GM19238 (cell line): ENCODE data around the gene SIPA1L2.
"Not testable (repeated sequence)": the region's sequence is repeated elsewhere in the genome, so short reads cannot be mapped to it uniquely, and the experiment has no call there.

Source experiments
- DNase-seq: peaks from one replicate; pipeline ENCODE4 v3.0.0; 2011; ENCODE audit warnings: low spot score; ENCODE audit not compliant: insufficient read length

The SIPA1L2 gene

DNA sequence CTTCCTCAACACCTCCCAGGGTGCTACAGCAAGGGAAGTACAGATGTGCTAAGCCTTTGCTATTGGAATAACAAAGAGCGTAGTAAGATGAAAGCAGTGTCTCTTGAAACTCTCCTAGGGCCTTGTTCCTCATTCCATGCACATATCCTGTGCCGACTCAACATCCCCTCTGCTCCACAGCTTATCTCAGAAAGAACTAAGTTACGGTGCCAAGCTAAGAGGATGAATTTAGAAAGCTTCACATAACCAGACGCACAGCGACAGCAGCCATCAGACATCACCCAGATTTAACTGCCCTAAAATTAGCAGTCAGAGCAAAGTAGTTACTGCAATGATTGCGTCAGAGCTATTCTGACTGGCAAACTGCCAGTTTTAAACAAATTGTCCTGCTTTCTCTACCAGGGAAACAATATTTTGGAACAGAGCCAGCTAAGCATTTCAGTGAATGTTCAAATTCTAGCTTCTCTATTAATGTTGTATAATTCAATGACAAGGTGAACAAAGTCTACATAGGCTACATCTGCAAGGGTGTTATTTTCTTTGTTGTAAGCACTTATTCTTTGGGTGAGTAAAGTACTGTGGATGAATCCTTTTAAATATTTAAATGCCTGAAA, 9.5 kb downstream of the SIPA1L2 start:
- no peak for DNase-seq

DNA sequence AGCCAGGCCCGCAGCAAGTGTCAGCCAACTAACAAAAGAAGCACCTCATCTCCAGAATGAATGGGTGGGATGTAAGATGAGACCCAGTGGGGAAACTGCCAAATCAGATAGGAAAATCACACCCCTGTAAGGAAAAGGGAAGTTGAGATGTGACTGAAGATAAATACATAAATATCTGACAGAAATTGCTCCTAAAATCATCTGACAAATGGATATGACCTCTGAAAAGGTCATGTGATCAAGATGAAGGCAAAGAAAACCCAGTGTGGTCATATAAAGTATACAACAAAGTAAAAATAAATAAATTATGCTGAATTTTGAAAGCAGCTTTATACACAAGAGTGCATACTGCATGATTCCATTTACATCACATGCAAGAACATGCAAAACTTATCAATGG, 12.7 kb downstream of the SIPA1L2 start:
- DNase-seq = no peak

- no peak for DNase-seq
These were observed 14.6 kb downstream of the SIPA1L2 start for GRCh38 chr1:232615306-232615800.

DNA sequence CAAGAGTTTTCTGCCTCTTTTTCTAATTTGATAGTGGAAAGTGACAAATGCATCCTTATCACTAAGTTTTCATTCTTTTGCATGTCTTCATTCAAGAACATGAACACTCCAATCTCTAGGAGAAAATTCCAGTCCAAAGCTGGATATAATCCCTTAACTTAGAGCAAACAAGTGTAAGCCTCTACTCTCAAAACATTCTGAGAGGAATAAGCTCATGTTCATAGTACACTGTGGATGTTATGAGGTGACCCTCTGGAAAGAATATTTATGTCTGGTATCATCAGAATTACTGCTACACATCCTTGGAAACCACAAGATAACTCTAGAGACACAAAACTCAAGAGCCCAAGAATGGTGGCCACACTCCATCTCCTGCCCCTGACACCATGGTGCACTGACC, 15.1 kb downstream of the SIPA1L2 start:
- no peak for DNase-seq

GRCh38 chr1:232613752-232614381, 16.1 kb downstream of the SIPA1L2 start:
- no peak for DNase-seq

GRCh38 chr1:232612836-232613235, 17.1 kb downstream of the SIPA1L2 start:
- DNase-seq = not testable (repeated sequence)

DNA sequence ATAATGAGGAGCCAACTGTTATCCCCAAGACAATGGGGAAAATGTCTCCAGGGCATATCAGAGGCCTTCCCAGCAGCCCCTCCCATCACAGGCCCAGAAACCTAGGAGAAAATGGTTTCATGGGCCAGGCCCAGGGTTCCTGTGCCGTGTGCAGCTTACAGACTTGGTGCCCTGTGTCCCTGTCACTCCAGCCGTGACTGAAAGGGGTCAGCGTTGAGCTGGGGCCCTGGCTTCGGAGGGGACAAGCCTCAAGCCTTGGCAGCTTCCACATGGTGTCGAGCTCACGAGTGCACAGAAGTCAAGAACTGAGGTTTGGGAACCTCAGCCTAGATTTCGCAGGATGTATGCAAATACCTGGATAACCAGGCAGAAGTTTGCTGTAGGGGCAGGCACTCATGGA, 18.1 kb downstream of the SIPA1L2 start:
- DNase-seq = no peak

DNA sequence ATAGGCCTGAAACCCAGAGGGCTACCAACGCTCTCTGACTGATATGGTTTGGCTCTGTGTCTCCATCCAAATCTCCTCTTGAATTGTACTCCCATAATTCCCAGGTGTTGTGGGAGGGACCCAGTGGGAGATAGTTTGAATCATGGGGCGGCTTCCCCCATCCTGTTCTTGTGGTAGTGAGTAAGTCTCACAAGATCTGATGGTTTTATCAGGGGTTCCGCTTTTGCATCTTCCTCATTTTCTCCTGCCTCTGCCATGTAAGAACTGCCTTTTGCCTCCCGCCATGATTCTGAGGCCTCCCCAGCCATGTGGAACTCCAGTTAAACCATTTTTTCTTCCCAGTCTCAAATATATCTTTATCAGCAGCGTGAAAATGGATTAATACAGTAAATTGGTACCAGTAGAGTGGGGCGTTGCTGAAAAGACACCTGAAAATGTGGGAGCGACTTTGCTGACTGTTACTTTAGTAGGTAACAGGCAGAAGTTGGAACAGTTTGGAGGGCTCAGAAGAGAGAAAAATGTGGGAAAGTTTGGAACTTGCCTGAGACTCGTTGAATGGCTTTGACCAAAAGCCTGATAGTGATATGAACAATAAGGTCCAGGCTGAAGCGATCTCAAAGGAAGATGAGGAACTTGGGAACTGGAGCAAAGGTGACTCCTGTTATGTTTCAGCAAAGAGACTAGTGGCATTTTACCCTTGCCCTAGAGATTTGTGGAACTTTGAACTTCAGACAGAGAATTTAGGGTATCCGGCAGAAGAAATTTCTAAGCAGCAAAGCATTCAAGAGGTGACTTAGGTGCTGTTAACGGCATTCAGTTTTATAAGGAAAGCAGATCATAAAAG, 18.8 kb downstream of the SIPA1L2 start:
- DNase-seq = not testable (repeated sequence)

DNA sequence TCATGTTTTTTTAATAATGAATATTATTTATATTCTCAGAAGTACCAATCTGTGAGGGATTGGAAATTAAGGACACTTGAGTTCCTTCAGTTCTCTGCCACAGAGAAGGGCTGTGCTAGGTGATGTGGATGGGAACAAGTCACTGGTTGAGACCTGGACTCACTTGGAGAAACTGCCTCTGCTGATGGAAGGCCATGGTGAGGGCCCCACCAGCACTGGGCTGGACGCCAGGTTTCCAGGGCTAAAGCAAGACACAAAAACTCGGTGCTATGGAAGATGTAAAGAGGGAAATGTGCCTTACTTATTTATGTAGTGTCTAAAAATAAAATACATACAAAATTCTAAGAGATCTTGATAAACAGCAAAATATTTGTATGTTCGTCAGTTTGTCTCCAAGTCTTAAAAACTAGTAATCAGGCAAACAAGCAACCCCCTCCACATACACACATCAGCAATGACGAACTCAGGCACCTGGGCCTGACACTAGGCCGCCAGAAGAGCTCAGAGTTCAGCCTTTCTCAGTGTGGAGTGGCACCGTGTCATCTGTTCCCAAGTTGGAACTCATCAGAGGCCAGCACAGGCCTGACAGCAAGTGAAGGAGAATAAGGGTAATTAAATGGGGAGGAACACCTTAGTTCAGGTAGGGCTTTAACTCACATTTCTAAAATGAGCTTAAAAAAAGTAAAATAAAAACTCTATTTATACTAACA, 19.6 kb downstream of the SIPA1L2 start:
- DNase-seq = no peak

DNA sequence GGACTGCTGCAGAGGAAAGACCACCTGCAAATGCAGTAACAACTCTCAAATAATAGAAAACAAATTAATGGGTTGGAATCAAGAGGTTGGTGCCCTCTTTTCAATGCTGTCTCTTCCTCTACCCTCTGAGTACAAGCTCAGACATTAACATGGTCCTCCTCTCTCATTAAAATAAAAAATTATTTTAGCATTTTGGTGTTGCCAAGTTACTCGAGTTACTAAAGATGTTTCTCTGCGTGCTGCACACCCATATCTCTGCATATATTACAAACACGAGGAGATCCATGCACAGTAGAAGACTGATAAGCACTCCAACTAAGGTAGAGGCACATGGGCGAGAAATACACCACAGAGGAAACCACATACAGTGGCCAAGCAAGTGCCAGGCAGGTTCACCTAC, 21.5 kb downstream of the SIPA1L2 start:
- DNase-seq = no peak

DNA sequence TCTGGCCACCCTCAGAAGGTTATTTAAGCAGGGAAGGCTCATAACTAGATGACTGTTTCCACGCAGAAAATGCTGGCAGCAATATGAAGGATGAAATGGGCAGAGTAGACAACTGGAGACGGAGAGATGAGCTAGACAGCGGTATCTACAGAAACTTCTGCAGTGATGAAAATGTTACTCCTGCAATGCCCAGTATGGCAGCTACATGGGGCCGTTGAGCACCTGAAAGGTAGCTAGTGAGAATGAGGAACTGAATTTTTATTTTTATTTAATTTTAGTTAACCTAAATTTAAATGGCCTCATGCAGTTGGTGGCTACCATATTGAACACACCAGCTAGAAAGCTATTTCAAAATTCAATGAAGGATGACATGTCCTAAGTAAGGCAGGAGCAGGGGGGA, 27.3 kb downstream of the SIPA1L2 start:
- DNase-seq = no peak

- no peak for DNase-seq
These were observed 29.3 kb downstream of the SIPA1L2 start for GRCh38 chr1:232600424-232601258.

GRCh38 chr1:232599178-232600041, 30.5 kb downstream of the SIPA1L2 start:
- DNase-seq = no peak

DNA sequence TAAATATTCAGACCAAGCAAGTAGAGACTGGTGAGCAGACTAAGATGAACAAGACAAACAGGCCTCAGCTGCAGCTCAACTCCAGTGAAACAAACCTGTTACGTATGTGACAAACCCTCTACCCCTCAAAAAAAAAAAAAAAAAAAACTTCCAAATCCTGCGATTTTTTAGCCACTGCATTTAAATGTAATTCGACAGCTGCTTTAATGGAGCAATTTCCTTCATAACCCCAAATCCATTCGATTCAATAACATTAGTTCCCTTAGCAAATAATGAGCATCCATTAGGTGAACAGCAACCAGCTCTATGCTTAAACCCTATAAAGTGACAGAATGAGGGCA, 31.1 kb downstream of the SIPA1L2 start:
- DNase-seq = no peak

- DNase-seq = no peak
These were observed 31.8 kb downstream of the SIPA1L2 start for GRCh38 chr1:232598133-232598532.

GRCh38 chr1:232597721-232598120, 32.2 kb downstream of the SIPA1L2 start:
- no peak for DNase-seq

- DNase-seq = no peak
These were observed 33.1 kb downstream of the SIPA1L2 start for GRCh38 chr1:232596666-232597303.

- DNase-seq = no peak
These were observed 34.9 kb downstream of the SIPA1L2 start for GRCh38 chr1:232594768-232595698.
